CD4-positive, alpha-beta T cell treated with Interleukin-17A for 4 hours (primary cell): ENCODE results near the gene SIK2.

Experiments
- DNase-seq: peaks from one replicate; pipeline ENCODE4 v3.0.0-alpha.2; 2020; ENCODE audit warnings: mixed read lengths

Gene SIK2

GRCh38 chr11:111582881-111583280 is 19.4 kb upstream of the SIK2 start:
- no peak for DNase-seq

GRCh38 chr11:111585371-111585770 is 16.9 kb upstream of the SIK2 start:
- no peak for DNase-seq

DNA sequence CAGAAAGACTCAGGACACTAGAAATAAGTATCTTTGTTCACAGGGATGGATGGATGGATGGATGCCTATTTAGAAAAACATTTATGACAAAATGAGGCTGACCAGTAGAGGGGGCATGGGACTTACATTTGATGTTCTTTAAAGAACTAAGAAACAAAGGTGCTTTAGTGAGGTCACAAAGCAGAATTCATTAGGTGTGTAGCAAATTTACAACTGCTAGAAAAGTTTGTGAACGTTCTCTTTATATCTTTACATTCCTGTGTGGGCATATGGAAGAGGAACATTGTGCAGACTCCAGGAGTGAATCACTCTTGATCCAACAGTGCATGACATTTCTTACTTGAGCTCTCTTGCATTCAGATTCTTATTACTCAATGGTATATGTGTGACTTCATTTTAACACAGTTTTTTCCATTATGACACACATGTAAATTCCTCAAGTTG is 15.8 kb upstream of the SIK2 start:
- peak; percentile 65 for DNase-seq

GRCh38 chr11:111589114-111589513 is 13.1 kb upstream of the SIK2 start:
- DNase-seq = no peak

GRCh38 chr11:111589886-111590499 is 12.3 kb upstream of the SIK2 start:
- DNase-seq = no peak

DNA sequence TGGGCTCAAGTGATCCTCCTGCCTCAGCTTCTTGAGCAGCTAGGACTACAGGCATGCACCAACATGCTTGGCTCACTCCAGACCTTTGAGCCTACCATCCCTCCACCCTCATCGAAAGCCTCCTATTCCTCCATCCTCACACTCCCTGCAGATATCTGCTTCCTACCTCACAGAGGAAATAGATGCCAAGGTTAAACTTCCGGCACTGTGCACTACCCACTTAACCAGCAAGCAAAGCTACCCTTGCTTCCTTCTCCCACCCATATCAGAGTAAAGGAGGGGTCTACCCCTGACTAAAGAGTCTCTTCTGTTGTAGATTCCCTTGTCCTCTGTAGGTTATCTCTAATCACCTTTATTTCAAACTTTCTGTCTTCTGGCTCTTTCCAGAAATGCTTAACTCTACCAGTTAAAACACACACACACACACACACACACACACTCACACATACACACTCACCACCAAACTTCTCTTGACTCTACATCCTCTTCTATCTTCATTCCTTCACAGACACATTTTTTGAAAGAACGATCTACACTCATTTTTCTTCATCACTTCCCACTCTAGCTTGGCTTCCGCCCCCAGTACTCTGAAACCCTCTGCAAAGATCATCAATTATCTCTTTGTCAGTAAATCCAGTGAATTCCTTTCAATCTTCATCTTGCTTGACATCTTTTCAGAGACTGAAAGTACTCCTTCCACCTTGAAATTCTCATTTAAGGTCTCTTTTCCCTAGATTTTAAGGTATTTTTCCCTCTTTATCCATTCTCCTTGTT is 10.9 kb upstream of the SIK2 start:
- no peak for DNase-seq

- DNase-seq = no peak
Observed at GRCh38 chr11:111592491-111592890, 9.8 kb upstream of the SIK2 start.

GRCh38 chr11:111596319-111596718 is 5.9 kb upstream of the SIK2 start:
- no peak for DNase-seq

GRCh38 chr11:111598148-111598547 is 4.1 kb upstream of the SIK2 start:
- no peak for DNase-seq

GRCh38 chr11:111598559-111598958 is 3.7 kb upstream of the SIK2 start:
- DNase-seq = no peak

DNA sequence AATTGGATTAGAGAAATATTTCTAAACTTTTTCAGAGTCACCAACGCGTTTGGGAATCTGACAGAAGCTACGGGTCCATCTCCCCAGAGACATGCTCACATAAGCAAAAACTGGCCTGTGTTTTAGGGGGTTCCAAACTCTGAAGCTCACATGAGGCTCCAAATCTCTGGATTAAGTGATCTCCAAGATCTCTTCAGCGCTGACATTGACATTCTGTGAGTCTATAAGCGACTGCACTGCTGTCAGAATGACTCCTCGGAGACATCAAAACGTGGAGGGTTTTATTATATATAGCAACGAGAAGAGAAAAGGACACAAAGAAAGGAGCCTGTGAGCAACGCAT is 642 bp upstream of the SIK2 start:
- DNase-seq = no peak

DNA sequence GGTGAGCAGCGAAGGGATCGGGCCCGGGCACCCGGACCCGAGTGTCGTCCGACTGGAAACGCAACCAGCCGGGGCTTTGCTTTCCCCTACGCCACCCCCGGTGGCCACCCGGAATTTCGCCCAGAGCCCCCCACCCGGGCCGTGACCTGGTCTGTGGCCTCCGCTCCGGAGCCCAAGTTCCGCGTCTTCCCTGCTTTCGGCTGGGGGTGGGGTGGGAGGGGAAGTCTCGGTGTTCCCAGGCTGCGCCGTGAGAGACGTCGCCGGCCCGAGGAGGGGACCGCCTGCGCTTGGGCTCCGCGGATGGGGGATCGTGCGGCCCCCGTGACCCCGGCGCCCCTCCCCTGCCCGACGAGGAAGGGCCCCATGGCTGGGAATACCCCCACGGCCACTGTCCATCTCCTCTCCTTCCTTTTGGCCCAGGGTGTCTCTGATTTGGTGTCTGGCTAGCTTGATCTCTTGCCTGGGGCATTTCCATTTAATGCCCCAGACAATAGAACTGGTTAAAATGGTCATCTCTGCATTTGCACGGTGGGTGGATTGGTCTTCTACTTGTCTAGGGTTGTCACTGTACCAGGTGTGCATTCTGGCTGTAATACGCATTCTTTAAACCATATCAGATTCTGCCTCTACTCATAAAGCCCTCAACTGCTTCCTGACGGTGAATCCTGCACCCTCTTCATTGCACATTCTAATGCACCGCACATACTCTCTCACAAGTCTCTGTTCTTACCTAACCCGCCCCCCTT is 789 bp downstream of the SIK2 start:
- DNase-seq = peak; percentile 22

DNA sequence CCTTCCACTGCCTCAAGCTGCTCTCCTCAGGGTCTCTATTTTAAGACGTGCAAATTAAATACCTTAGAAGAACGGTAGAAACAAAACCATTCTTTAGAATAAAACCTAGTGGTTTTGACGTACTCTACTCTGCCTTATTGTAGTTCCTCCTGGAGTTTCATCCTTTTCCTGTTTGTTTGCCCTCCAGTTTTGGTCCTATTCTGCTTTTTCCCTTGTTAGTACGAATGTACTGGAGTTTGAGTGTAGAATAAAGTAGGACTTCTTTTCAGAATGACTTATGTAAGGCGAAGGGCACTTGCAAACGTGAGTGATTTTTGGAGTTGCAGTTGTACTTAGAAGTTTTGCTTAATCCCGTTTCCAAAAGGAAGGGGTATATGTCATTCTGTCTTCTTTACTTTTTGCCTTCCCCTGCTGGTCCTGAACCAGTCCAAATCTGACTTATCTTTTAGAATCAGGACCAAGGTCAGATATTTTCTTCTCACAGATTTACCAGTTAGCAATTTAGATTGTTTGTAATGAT is 1.4 kb downstream of the SIK2 start:
- DNase-seq = no peak

GRCh38 chr11:111604392-111605009 is 2.3 kb downstream of the SIK2 start:
- no peak for DNase-seq

DNA sequence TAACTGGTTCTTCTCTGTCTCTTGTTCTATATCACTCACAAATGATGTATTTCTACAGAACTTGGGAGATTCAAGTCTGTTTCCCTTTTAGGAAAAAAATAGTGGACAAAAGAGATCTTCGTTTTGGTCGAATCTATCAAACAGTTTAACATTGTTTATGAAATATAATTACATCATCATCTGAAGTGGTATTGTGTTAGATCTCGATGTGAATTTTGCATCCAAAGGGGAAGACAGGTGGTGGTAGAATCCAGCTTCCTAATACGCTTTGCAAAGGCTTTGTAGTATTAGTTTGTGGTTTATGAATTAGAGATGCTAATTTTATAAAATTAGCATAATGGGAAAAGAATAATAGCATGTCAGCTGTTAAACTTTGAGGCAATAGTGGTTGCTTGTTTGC is 3.4 kb downstream of the SIK2 start:
- DNase-seq = no peak

DNA sequence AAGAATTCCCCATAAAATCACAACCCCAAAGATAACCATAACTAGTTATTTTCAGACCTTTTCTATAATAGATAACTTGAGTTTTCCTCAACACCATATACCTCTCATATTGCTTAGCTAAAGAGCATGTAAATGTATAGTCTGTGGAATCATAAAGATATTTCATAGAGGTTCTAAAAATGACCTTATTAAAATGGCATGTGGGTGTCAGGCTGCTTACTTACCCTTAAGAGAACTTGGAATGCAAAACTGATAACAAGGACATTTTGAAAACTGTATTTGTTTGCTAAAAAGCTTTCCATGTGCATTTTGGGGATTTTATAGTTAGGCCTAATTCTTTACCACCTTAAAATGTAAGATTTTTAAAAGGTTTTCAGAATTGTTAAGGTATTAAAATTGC is 4.7 kb downstream of the SIK2 start:
- DNase-seq = no peak

DNA sequence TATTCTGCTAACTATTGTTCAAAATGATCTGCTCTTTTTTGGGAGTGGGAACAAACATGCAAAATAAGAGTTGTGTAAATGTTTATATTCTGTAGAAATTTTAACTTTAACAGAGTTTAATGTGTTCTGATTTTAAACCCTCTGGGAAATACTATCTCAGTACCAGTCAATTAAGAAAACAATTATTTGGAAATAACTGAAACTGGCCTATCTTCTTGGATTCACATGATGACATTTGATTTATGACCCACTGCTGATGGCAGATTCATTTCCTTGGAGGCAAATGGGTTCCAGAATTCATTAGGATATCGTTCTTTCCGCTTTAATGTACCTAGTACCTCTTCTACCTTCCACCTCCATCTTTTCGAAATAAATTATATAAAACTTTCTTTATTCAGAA is 5.5 kb downstream of the SIK2 start:
- no peak for DNase-seq

GRCh38 chr11:111612224-111612623 is 10.0 kb downstream of the SIK2 start:
- no peak for DNase-seq

DNA sequence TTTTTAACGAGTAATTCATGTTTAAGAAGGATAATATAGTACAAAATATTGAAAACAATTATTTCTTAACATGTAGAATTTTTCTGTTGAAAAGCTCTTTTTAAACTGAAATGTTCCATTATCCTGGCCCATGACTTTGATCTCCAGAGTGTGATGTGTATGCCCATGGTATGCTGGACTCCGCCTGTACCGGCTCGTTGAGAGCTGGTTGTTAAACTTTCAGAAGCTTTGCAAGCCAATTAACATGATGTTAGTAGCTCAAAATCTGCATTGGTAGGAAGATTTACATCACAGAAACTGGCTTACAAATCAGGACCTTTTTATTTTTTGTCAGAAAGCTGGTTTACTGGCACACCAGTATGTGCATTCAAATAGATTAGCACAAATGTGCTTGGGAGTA is 15.0 kb downstream of the SIK2 start:
- no peak for DNase-seq

GRCh38 chr11:111620518-111620917 is 18.3 kb downstream of the SIK2 start:
- DNase-seq = no peak

- no peak for DNase-seq
Observed at GRCh38 chr11:111623527-111624030, 21.3 kb downstream of the SIK2 start.

GRCh38 chr11:111624608-111625007 is 22.4 kb downstream of the SIK2 start:
- no peak for DNase-seq

DNA sequence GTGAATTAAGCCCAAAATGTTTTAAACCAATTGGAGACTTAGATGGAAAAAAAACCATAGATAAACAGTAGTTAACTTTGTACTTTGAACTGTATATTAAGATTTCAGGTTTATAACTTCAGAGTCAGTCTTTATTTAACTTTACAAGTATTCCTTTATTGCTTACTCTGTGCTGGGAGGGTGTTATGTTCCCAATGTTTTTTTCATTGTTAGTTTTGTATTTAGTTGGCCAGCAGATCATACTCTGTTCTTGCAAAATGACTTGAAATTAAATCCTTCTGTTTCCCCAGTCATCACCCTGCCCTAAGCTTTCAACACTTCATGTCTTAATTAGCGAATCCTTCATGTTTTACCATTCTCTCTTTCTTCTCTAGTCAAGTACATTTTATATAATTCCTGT is 25.3 kb downstream of the SIK2 start:
- DNase-seq = no peak
